Liver (tissue), 9 donors: Measurements from ENCODE around the gene SH3BP5L. TPM values are rescaled to one million over a fixed set of nuclear protein-coding genes. Genes with fewer than 3 reads are reported as not detected.
"Not testable (repeated sequence)": the region's sequence is repeated elsewhere in the genome, so short reads cannot be mapped to it uniquely, and the experiment has no call there.

Source experiments
- DNase-seq: peaks from one replicate; pipeline ENCODE4 v3.0.0-alpha.2; 2017; ENCODE audit warnings: low spot score
- H3K27ac ChIP-seq, 2 donors: one replicate each; pipeline ENCODE4 v1.7.0; 2013; ENCODE audit warnings: inconsistent platforms in 2 of 2, low read length in 2 of 2, control low read depth in 1 of 2, low read depth in 1 of 2, mild to moderate bottlenecking in 1 of 2
- H3K27me3 ChIP-seq, 4 donors: one replicate each; pipeline versions ENCODE4 v1.6.1 to v1.7.0; 2013; ENCODE audit warnings: low read length in 3 of 4, inconsistent platforms in 1 of 4, mild to moderate bottlenecking in 1 of 4, moderate library complexity in 1 of 4; ENCODE audit not compliant: control insufficient read depth in 4 of 4, insufficient read depth in 4 of 4
- H3K36me3 ChIP-seq, 4 donors: one replicate each; pipeline versions ENCODE4 v1.6.1 to v1.7.0; 2013; ENCODE audit warnings: low read length in 3 of 4, mild to moderate bottlenecking in 3 of 4, low read depth in 1 of 4, moderate library complexity in 1 of 4; ENCODE audit not compliant: control insufficient read depth in 4 of 4, insufficient read depth in 3 of 4
- H3K4me1 ChIP-seq, 4 donors: one replicate each; pipeline versions ENCODE4 v1.6.1 to v1.7.0; 2013; ENCODE audit warnings: low read length in 3 of 4, mild to moderate bottlenecking in 3 of 4, moderate library complexity in 1 of 4; ENCODE audit not compliant: control insufficient read depth in 4 of 4, insufficient read depth in 4 of 4
- H3K4me3 ChIP-seq, 3 donors: one replicate each; pipeline versions ENCODE4 v1.6.1 to v1.7.0; 2013; ENCODE audit warnings: low read length in 3 of 3, control low read depth in 1 of 3, low read depth in 1 of 3, mild to moderate bottlenecking in 1 of 3
- H3K9ac ChIP-seq, 2 donors: one replicate each; pipeline ENCODE4 v1.7.0; 2013; ENCODE audit warnings: low read length in 2 of 2, mild to moderate bottlenecking in 2 of 2, moderate library complexity in 2 of 2, control low read depth in 1 of 2, low read depth in 1 of 2
- H3K9me3 ChIP-seq, 4 donors: one replicate each; pipeline versions ENCODE4 v1.6.1 to v1.7.0; 2013; ENCODE audit warnings: low read length in 3 of 4; ENCODE audit not compliant: control insufficient read depth in 4 of 4
- FOXA2 ChIP-seq: IDR thresholded peaks from 2 replicates; pipeline ENCODE4 v1.6.1; 2016; ENCODE audit warnings: antibody characterized with exemption
- GABPA ChIP-seq, 2 donors: IDR thresholded peaks in 1 of 2; conservative IDR thresholded peaks in 1 of 2; 2 replicates each; pipeline ENCODE4 v1.6.1; 2016; ENCODE audit warnings: antibody characterized with exemption in 2 of 2, mild to moderate bottlenecking in 1 of 2, moderate library complexity in 1 of 2
- HNF4A ChIP-seq, 2 donors: conservative IDR thresholded peaks; 2 replicates each; pipeline ENCODE4 v1.6.1; 2016; ENCODE audit warnings: antibody characterized with exemption in 2 of 2, mild to moderate bottlenecking in 2 of 2
- NR2F2 ChIP-seq: IDR thresholded peaks from 2 replicates; pipeline ENCODE4 v1.6.1; 2016; ENCODE audit warnings: antibody characterized with exemption
- RAD21 ChIP-seq, 2 donors: IDR thresholded peaks; 2 replicates each; pipeline ENCODE4 v1.6.1; 2016; ENCODE audit warnings: antibody characterized with exemption in 2 of 2, mild to moderate bottlenecking in 2 of 2
- TAF1 ChIP-seq: conservative IDR thresholded peaks from 2 replicates; pipeline ENCODE4 v1.6.1; 2016; ENCODE audit warnings: antibody characterized with exemption, mild to moderate bottlenecking
- WGBS: extraction: QIAGEN DNeasy Blood & Tissue Kit; methylation state at CpG from one replicate; pipeline ENCODE4 v1.1.7; 2013; 5-methylcytosine and 5-hydroxymethylcytosine counted together
- polyA plus RNA-seq, 2 donors: library from polyadenylated mRNA; stranded (reverse) in 1 of 2; unstranded in 1 of 2; fragments of 200-250 nt in 1 of 2; fragments of >200 nt in 1 of 2; fragmentation: Nextera tagmentation in 1 of 2; extraction: Ambion mirVana in 1 of 2; gene quantifications; one replicate each; pipeline versions ENCODE4 v1.2.1 to v1.2.3, GENCODE V29; 2013 to 2015
- total RNA-seq, 2 donors: library from RNA; depleted of rRNA; stranded (reverse); fragments of >200 nt; gene quantifications; one replicate each; pipeline ENCODE4 v1.2.3, GENCODE V29; 2014
- TF ChIP-seq, protein P1 (sequence below): IDR thresholded peaks from 2 replicates; pipeline ENCODE4 v1.6.1; 2016; ENCODE audit warnings: antibody characterized with exemption
- TF ChIP-seq, protein P2 (sequence below): IDR thresholded peaks from 2 replicates; pipeline ENCODE4 v1.6.1; 2016; ENCODE audit warnings: antibody characterized with exemption
- TF ChIP-seq, protein P3 (sequence below): fragments of 150-350 bp; IDR thresholded peaks from 2 replicates; pipeline ENCODE4 v1.5.1; 2017; ENCODE audit warnings: improper control_type of control experiment, low read depth, low read length; ENCODE audit not compliant: missing input control
- donor health status: healthy.
- donor health status: healthy.
- donor health status: healthy.
- donor health status: healthy.
- donor health status: healthy.

Gene SH3BP5L
- total and polyA plus RNA-seq, 4 donors, result 1.5 to 16.4 (median 12.4) TPM

DNA sequence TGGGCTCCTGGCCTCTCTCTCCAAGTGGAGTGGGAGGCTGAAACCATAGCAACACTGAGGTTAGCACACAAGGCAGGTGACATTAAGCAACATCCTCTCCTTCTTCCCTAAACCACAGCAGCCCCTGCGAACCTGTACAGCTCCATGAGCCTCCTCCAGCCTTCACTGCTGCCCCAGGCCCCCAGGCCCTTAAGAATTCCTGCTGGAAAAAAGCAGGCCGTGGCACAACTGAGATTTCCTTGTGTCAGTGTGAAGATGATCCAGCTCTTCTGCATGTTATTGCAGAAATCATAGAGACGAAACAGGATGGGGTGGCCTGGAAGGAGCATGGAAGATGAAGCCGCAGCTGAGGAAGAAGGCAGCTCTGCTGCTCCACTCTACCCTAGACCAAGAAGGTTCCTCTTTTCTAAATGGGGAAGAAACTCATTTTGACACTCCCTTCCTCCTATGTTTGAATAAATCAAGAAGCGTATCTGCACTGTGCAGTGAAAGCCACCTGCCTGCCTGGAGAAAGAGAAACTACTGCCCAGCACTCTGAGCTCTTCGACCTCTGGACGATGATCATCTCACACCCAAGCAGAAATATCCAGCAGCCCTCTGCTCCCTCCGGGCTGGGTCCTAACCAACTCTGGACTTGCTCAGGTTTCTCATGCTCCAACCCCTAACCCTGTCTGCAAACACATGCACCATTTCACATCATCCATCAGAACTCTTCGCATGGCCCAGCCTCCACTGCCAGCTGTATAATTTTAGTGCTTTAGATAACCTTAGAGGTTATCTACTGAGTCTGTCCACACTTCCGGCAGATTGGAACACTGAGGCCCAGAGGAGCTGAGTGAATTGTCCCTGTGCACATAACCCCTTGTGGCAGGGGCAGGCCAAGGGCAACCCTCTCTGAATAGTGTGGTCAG is 20.7 kb downstream of the SH3BP5L start:
- DNase-seq, result peak; percentile 31
- H3K4me3 ChIP-seq, result no peak overlapping the region
- peak overlapping the region in 1 of 2 donors; percentile 2 for H3K27ac ChIP-seq

DNA sequence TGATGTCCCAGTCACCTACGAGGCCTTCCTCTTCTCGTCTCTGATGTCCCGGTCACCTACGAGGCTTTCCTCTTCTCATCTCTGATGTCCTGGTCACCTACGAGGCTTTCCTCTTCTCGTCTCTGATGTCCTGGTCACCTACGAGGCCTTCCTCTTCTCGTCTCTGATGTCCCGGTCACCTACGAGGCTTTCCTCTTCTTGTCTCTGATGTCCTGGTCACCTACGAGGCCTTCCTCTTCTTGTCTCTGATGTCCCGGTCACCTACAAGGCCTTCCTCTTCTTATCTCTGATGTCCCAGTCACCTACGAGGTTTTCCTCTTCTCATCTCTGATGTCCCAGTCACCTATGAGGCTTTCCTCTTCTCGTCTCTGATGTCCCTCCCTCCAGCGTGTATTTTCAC is 22.2 kb downstream of the SH3BP5L start:
- peaks cover 0 to 30% (median 18%) of the 10 kb centered on the region in 4 donors for H3K4me1 ChIP-seq
- WGBS, result 88% methylated on average over 15 of the region's 15 CpGs
- H3K9ac ChIP-seq, result not testable (repeated sequence)

More for the DNA sequence above, 20.7 kb downstream of the SH3BP5L start:
- H3K36me3 ChIP-seq, result no peaks in the 10 kb centered on the region
- no peak overlapping the region for H3K9ac ChIP-seq
- peaks cover 0 to 30% (median 18%) of the 10 kb centered on the region in 4 donors for H3K4me1 ChIP-seq
- H3K27me3 ChIP-seq, result no peaks in the 10 kb centered on the region
- H3K9me3 ChIP-seq, result no peaks in the 10 kb centered on the region
- TF ChIP-seq HNF4A (conservative IDR thresholded peaks at IDR 0.05) (peak in 1 of 2 donors; percentile 14), GABPA (IDR thresholded peaks at IDR 0.05 in 1 of 2, conservative IDR thresholded peaks at IDR 0.05 in 1 of 2) (no peak), TAF1 (no peak)
- WGBS, result 45% methylated on average over 10 of the region's 10 CpGs

DNA sequence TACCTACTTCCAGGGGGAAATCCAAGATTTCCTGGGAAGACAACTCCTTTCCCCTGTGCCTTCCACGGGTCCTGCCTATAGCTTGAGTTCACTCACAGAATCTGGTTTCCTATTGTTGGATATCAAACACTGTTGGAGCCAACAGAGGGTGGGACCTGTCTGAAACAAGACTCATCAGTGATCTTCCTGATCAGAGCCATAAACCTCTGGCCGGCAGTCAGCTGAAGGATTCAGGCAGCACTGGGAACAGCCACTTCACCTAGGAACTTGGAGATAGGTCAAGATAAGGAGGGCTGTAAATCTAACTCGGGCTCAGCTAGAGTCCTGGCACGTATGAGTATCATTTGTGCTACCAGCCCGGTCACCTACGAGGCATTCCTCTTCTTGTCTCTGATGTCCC is 23.3 kb downstream of the SH3BP5L start:
- H3K27me3 ChIP-seq, result no peaks in the 10 kb centered on the region
- no peak overlapping the region for H3K9ac ChIP-seq
- H3K36me3 ChIP-seq, result no peaks in the 10 kb centered on the region
- no peak overlapping the region for H3K4me3 ChIP-seq
- no peak for TF ChIP-seq NR2F2
- H3K27ac ChIP-seq, result no peak overlapping the region
- DNase-seq, result no peak
- WGBS, result 86% methylated on average over 6 of the region's 6 CpGs
- H3K9me3 ChIP-seq, result no peaks in the 10 kb centered on the region
- peaks cover 0 to 29% (median 18%) of the 10 kb centered on the region in 4 donors for H3K4me1 ChIP-seq

More for the DNA sequence above, 22.2 kb downstream of the SH3BP5L start:
- not testable (repeated sequence) for H3K27ac ChIP-seq, H3K4me3 ChIP-seq, H3K36me3 ChIP-seq, H3K9me3 ChIP-seq, H3K27me3 ChIP-seq
- peak; percentile 10 for DNase-seq

DNA sequence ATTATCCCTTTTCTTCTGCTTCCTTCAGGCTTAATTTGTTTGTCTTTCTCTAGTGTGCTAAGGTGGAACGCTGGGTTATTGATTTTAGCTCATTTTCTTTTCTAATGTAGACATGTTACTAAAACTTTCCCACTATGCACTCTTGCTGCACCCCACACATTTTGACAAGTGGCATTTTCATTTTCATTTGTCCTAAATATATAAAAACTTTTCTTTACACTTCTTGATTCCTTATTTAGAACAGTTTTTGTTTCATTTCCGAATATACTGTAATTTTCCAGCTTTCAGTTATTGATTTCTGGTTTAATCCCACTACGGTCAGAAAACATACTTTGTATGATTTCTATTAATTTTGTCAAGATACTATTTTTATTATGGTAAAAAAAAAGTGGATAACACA is 25.3 kb downstream of the SH3BP5L start:
- Histone ChIP-seq H3K9me3 (no peaks in the 10 kb centered on the region), H3K27me3 (no peaks in the 10 kb centered on the region), H3K27ac (no peak overlapping the region), H3K4me3 (no peak overlapping the region), H3K36me3 (no peaks in the 10 kb centered on the region), H3K9ac (no peak overlapping the region), H3K4me1 (peaks cover 0 to 12% (median 8%) of the 10 kb centered on the region in 4 donors)
- DNase-seq, result no peak
- TF ChIP-seq, protein P1, sequence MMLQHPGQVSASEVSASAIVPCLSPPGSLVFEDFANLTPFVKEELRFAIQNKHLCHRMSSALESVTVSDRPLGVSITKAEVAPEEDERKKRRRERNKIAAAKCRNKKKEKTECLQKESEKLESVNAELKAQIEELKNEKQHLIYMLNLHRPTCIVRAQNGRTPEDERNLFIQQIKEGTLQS, result no peak
- TF ChIP-seq FOXA2 (no peak), TAF1 (no peak), RAD21 (IDR thresholded peaks at IDR 0.05) (no peak)
- TF ChIP-seq, protein P2, sequence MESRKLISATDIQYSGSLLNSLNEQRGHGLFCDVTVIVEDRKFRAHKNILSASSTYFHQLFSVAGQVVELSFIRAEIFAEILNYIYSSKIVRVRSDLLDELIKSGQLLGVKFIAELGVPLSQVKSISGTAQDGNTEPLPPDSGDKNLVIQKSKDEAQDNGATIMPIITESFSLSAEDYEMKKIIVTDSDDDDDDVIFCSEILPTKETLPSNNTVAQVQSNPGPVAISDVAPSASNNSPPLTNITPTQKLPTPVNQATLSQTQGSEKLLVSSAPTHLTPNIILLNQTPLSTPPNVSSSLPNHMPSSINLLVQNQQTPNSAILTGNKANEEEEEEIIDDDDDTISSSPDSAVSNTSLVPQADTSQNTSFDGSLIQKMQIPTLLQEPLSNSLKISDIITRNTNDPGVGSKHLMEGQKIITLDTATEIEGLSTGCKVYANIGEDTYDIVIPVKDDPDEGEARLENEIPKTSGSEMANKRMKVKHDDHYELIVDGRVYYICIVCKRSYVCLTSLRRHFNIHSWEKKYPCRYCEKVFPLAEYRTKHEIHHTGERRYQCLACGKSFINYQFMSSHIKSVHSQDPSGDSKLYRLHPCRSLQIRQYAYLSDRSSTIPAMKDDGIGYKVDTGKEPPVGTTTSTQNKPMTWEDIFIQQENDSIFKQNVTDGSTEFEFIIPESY, result no peak
- TF ChIP-seq, protein P3, sequence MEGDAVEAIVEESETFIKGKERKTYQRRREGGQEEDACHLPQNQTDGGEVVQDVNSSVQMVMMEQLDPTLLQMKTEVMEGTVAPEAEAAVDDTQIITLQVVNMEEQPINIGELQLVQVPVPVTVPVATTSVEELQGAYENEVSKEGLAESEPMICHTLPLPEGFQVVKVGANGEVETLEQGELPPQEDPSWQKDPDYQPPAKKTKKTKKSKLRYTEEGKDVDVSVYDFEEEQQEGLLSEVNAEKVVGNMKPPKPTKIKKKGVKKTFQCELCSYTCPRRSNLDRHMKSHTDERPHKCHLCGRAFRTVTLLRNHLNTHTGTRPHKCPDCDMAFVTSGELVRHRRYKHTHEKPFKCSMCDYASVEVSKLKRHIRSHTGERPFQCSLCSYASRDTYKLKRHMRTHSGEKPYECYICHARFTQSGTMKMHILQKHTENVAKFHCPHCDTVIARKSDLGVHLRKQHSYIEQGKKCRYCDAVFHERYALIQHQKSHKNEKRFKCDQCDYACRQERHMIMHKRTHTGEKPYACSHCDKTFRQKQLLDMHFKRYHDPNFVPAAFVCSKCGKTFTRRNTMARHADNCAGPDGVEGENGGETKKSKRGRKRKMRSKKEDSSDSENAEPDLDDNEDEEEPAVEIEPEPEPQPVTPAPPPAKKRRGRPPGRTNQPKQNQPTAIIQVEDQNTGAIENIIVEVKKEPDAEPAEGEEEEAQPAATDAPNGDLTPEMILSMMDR, result no peak
- 56% methylated on average over 3 of the region's 3 CpGs for WGBS
